Testis (tissue), 3 donors: ENCODE measurements around the gene BSN. TPM values are rescaled to one million over a fixed set of nuclear protein-coding genes. Genes with fewer than 3 reads are reported as not detected.

Experiments
- DNase-seq: peaks from one replicate; pipeline ENCODE4 v3.0.0-alpha.2; 2019
- H3K27ac ChIP-seq, 2 donors: fragments of 200-600 bp; sonication (generic); one replicate each; pipeline ENCODE4 v1.5.1; 2019
- H3K27me3 ChIP-seq: fragments of 200-600 bp; sonication (generic); one replicate; pipeline ENCODE4 v1.5.1; 2019
- H3K36me3 ChIP-seq: fragments of 200-600 bp; sonication (generic); one replicate; pipeline ENCODE4 v1.5.1; 2017; ENCODE audit warnings: low read depth; ENCODE audit errors: missing control alignments
- H3K4me1 ChIP-seq: fragments of 200-600 bp; sonication (generic); one replicate; pipeline ENCODE4 v1.5.1; 2019
- H3K4me3 ChIP-seq, 2 donors: fragments of 200-600 bp; sonication (generic); one replicate each; pipeline ENCODE4 v1.5.1; 2017 to 2019
- H3K9me3 ChIP-seq: fragments of 200-600 bp; sonication (generic); one replicate; pipeline ENCODE4 v1.5.1; 2017
- POLR2A ChIP-seq: fragments of 450-650 bp; IDR thresholded peaks from one replicate; pipeline ENCODE4 v1.6.1; 2017; ENCODE audit warnings: antibody characterized with exemption, mild to moderate bottlenecking, moderate library complexity
- WGBS, 2 donors: methylation state at CpG; one replicate each; pipeline ENCODE4 v1.1.5; 2018; 5-methylcytosine and 5-hydroxymethylcytosine counted together
- intact Hi-C: fragments of 100-400 bp; cut with DNase I; formaldehyde crosslinking; loops from one replicate; pipeline ENCODE4 v1.15.1; 2023; ENCODE audit warnings: low total_unique reads
- polyA plus RNA-seq: library from polyadenylated mRNA; stranded (reverse); fragments of 350-450 nt; fragmentation: Illumina TruSeq; extraction: RNeasy Lipid Tissue Mini Kit (QIAGEN cat#74804); gene quantifications from one replicate; pipeline ENCODE4 v1.2.3, GENCODE V29; 2014; ENCODE audit warnings: low read depth, low replicate concordance; ENCODE audit not compliant: insufficient read depth
- total RNA-seq, 2 donors: library from RNA; depleted of rRNA; stranded (reverse); fragments of >200 nt; gene quantifications; one replicate each; pipeline ENCODE4 v1.2.3, GENCODE V29; 2016
- TF ChIP-seq, protein P1 (sequence below), 3 experiments: fragments of 450-650 bp in 2 of 3; fragments of 200-600 bp in 1 of 3; sonication (generic) in 1 of 3; IDR thresholded peaks; one replicate each; pipeline ENCODE4 v1.5.1; 2016 to 2019; ENCODE audit warnings: antibody characterized with exemption in 3 of 3, mild to moderate bottlenecking in 2 of 3, moderate library complexity in 1 of 3

Gene BSN
- total and polyA plus RNA-seq, 3 donors from 2014 or later: 9.9 to 25.3 (median 18.9) TPM

- TF ChIP-seq, protein P1, sequence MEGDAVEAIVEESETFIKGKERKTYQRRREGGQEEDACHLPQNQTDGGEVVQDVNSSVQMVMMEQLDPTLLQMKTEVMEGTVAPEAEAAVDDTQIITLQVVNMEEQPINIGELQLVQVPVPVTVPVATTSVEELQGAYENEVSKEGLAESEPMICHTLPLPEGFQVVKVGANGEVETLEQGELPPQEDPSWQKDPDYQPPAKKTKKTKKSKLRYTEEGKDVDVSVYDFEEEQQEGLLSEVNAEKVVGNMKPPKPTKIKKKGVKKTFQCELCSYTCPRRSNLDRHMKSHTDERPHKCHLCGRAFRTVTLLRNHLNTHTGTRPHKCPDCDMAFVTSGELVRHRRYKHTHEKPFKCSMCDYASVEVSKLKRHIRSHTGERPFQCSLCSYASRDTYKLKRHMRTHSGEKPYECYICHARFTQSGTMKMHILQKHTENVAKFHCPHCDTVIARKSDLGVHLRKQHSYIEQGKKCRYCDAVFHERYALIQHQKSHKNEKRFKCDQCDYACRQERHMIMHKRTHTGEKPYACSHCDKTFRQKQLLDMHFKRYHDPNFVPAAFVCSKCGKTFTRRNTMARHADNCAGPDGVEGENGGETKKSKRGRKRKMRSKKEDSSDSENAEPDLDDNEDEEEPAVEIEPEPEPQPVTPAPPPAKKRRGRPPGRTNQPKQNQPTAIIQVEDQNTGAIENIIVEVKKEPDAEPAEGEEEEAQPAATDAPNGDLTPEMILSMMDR (IDR thresholded peaks at IDR 0.05): no peak
- no peak for TF ChIP-seq POLR2A
- 75 to 83% methylated on average over 6 of the region's 6 CpGs for WGBS, 2 donors
- Histone ChIP-seq H3K27me3 (no peaks in the 10 kb centered on the region), H3K9me3 (no peaks in the 10 kb centered on the region), H3K4me3 (no peak overlapping the region), H3K4me1 (no peaks in the 10 kb centered on the region), H3K27ac (no peak overlapping the region), H3K36me3 (no peaks in the 10 kb centered on the region)
- DNase-seq: no peak
- intact Hi-C loops: no loop called here
Measured at GRCh38 chr3:49611291-49611690, 57.0 kb downstream of the BSN start.

DNA sequence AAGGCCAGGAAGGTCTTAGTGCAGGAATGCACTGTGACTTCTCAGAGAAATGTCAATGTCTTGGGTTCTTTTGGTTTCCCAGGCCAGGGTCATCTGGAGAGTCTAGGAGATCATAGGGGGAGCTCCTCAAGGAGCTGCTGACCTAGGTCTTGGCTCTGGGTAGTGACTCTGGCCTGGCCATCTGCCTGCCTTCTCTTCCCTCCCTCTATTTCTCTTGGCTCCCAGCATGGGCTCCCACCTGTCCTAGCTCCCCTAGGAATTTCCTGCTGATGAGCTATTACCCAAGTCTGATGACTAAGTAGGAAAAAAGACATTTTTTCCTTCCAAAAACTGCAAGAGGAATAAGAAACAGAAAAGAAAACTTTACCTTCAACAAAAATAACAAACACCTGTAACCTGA, 57.4 kb downstream of the BSN start:
- Histone ChIP-seq H3K4me3 (no peak overlapping the region), H3K4me1 (no peaks in the 10 kb centered on the region), H3K36me3 (no peaks in the 10 kb centered on the region), H3K9me3 (no peaks in the 10 kb centered on the region), H3K27ac (no peak overlapping the region), H3K27me3 (no peaks in the 10 kb centered on the region)
- DNase-seq: no peak
- TF ChIP-seq POLR2A: no peak
- TF ChIP-seq, protein P1 (IDR thresholded peaks at IDR 0.05): no peak
- intact Hi-C loops: no loop called here

- intact Hi-C loops: no loop called here
- TF ChIP-seq POLR2A: no peak
- TF ChIP-seq, protein P1 (IDR thresholded peaks at IDR 0.05): no peak
- no peaks in the 10 kb centered on the region for H3K36me3 ChIP-seq
- no peak for DNase-seq
- no peaks in the 10 kb centered on the region for H3K4me1 ChIP-seq
- no peak overlapping the region for H3K4me3 ChIP-seq
- 86% methylated on average over 1 of the region's 1 CpG for WGBS, 2 donors
- H3K27ac ChIP-seq: no peak overlapping the region
- H3K27me3 ChIP-seq: no peaks in the 10 kb centered on the region
- H3K9me3 ChIP-seq: no peaks in the 10 kb centered on the region
Measured at GRCh38 chr3:49614936-49615335, 60.7 kb downstream of the BSN start.

- Histone ChIP-seq H3K4me3 (no peak overlapping the region), H3K4me1 (no peaks in the 10 kb centered on the region), H3K27me3 (no peaks in the 10 kb centered on the region), H3K36me3 (no peaks in the 10 kb centered on the region), H3K9me3 (no peaks in the 10 kb centered on the region), H3K27ac (no peak overlapping the region)
- DNase-seq: no peak
- TF ChIP-seq, protein P1 (IDR thresholded peaks at IDR 0.05): no peak
- TF ChIP-seq POLR2A: no peak
- intact Hi-C loops: no loop called here
- 81 to 91% methylated on average over 1 of the region's 1 CpG for WGBS, 2 donors
Measured at GRCh38 chr3:49616061-49616460, 61.8 kb downstream of the BSN start.

DNA sequence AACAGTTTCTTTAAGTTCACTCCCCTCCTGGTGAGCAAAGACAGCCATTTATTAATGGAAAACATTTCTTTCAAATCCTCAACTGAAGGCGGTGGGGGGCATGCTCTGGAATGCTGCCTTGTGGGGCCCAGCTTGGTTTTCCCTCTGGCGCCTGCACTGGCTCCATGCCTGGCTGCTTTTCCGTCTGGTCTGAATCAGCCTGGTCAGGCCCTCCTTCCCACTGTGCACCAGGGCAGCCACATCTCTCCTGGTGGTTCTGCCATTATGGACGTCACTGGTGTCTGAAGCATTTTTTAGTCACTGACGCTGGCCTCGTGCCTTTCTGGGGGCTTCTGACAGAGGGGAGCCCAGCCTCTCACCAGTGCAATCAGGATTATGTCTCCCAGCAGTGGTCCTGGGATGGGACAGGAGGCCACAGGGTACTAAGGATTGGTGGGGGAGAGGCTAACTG, 62.2 kb downstream of the BSN start:
- TF ChIP-seq, protein P1 (IDR thresholded peaks at IDR 0.05): no peak
- no peak for TF ChIP-seq POLR2A
- intact Hi-C loops: no loop called here
- 76 to 83% methylated on average over 6 of the region's 6 CpGs for WGBS, 2 donors
- no peaks in the 10 kb centered on the region for H3K27me3 ChIP-seq
- H3K4me1 ChIP-seq: no peaks in the 10 kb centered on the region
- H3K9me3 ChIP-seq: no peaks in the 10 kb centered on the region
- H3K4me3 ChIP-seq: no peak overlapping the region
- DNase-seq: no peak
- no peak overlapping the region for H3K27ac ChIP-seq
- H3K36me3 ChIP-seq: no peaks in the 10 kb centered on the region
